ENCODE results near the gene PGBD5.

The PGBD5 gene

DNA sequence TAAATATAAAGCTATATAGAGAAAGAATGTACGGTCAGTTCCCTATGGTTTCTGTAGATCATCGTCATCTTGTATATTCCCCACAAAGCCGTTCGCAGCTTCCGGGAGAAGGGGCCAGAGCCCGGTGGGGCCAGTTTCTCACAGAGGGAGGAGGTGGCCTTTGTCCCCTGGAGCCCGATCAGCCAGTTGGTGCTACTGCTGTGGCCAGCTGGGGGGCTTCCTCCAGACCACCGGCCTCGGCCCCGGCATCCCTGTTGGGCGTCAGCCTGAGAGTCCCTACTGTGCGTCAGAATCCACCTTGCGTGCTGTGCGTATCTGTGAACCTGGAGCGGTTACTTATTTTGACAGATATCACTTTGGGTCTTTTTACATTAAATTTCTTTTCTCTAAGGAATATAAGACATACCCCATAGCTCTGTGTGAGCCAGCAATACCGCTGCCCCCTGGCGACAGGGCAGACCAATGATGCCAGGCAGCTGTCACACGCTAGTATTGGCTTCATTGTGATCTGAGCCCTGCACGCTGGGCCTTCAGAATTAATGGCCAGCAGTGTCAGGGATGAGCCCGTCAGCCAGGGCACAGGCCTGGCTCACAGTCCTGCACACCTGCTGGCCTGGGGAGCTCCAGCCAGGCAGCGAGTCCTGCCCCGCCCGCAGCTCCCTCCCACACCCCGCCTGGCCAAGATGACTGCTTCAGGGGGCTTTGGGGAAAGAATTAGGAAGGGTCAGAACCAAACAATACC is 145.9 kb downstream of the PGBD5 start:
- DNase-seq (ENCODE audit: low read depth, low spot score) = no peak

DNA sequence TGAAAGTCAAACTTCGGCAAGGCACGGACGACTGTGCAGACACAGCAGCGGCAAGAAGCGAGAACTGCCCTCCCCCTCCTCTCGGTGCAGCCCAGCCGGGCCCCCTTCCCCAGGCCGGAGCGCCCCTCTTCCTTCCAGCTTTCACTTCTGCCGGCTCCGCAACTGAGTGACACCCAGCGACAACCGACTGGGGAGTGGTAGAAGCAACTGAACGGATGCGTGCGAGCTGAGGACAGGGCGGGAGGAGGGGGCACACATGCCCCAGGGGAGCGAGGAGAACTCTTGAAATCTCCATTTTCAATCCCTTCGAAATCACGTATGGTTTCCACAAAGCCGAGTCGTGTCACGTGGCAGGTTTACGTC is 146.6 kb downstream of the PGBD5 start:
- DNase-seq (ENCODE audit: low read depth, low spot score) = no peak

DNA sequence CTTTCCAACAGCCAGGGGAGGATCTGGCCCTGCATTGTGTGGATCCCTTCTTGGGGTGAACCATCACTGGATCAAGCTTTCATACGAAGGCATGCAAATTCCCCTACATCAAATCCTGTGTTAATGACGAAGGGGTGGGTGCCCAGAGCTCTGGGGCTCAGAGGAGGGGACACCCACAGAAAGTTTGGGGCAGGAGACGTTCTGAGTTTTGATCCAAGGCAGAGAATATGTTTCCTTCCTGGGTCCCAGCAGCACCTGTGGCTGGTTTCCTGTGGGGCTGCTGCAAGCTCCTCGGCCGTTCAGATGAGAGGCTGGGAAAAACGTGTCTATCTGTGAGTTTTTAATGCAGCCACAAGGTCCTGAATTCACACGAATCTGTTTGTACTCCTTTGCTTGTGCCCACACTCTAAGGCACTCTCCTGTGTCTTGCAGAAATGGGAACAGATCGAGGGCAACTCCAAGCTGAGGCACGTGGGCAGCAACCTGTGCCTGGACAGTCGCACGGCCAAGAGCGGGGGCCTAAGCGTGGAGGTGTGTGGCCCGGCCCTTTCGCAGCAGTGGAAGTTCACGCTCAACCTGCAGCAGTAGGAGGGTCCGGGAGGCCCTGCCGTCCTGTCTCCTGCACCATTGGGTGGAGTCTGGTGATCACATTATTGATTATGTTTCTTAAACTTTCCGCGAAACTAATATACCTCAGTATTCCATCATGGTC is 147.1 kb downstream of the PGBD5 start:
- DNase-seq (ENCODE audit: low read depth, low spot score) = no peak

DNA sequence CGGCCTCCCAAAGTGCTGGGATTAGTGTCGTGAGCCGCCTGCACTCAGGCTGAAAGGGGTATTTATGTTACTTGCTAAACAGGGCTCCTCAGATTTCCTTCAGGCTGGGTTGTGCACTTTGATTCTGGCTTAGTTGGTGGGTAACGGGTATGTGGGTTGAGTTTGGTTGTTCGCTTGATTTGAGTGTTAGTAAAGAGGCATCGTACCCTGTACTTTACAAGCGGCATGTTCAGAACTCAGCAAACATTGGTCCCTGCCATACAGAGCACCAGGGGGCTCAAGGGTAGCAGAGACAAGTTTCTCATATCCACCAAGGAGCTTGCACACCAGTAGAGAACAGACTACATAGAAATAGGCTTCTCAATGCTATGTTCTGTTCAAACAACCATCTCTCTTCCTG is 147.8 kb downstream of the PGBD5 start:
- no peak for DNase-seq (ENCODE audit: low read depth, low spot score)

DNA sequence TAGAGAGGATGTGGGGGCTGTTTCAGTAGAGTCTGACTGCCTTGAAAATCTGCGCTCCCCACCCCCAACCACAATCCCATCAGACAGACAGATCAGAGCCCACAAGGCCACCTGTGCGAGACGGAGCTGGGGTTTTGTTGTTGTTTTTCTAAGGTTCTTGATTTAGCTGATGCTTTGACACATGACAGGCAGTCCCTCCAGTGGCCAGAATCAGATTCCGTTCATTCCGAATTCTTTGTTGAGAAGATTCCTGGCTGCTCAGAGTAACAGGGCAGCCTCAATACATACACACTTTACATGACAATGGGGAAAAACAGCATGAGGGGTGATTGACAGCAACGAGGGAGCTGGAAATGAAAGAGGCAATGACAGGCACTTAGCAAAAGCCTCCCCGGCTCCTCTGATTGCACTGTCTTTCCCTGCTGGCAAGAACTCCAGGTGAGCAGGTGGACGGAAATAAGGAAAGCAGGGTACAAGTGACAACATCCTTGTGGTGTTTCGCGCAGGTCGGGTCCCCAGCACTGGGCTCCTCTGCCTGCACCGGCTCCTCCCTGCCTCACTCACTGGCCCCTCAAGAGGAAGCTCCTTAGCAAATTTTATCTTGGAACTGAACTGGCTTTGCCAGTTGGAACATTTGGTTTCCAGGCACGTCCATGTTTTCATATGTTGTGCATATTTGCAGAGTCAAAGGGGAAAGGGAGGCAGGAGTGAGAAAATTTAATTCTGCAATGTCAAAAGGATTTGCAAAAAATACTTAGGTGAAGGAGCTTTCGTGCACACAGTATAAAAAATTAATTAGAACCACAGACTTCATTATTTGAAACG is 148.7 kb downstream of the PGBD5 start:
- DNase-seq (ENCODE audit: low read depth, low spot score) = peak; percentile 75

DNA sequence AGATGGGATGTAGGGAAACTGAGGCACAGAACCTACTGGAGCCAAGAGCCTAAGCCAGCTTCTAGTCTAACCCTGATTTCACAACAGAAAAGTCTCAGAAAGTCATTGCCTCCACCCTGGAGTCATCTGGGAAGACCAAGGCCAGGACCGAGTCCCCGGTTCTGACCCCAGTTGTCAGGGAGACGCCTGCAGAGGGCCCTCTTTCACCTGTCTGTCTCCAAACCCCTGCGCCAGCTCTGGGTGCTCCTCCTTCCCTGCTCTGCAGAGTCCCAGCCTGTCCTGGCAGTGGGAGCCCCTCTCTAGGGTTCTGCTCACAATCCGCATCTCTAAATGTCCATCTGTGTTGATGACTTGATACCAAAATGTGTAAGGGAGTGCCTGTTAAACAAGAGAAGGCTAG is 149.7 kb downstream of the PGBD5 start:
- no peak for DNase-seq (ENCODE audit: low read depth, low spot score)

DNA sequence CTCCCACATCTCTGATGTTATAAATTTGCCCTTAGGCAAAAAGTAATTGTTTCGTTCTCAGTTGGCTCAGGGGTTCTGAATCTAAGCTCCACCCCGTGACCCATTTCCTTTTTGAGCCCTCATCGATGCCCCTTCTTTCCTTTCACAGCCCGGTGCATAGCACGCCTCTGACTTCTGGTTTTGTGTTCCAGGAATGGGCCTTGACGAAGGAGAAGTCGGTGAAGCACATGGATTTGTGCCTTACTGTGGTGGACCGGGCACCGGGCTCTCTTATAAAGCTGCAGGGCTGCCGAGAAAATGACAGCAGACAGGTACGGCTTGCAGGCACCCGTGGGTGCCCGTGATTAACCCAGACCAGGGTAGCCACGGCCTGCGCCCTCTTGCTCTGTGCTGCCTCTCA is 151.9 kb downstream of the PGBD5 start:
- no peak for DNase-seq (ENCODE audit: low read depth, low spot score)

DNA sequence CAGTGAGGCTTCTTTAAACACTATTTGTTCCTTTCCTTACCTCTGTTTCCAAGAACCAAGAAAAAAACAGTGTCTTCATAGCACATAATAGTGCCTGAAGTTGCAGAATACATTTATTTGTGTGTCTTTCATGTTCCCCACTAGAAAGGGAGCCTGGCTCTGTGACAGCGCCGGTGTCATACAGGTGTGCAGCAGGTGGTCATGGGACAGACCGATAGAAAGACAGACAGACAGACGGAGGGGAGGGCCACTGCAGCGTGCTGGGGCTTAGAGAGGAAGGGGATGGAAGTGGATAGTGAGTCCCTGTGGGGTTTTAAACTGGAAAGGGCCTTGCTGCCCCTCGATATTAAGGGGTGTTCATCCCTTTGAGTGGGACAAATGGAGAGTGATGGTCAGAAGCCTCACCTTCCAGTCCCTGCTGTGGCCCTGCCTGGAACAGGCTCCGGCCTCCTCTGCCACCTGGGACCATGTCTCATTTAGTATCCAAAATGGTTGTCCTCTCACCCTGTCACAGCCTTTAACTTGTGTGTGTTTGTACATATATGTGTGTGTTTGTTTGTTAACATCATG is 152.9 kb downstream of the PGBD5 start:
- DNase-seq (ENCODE audit: low read depth, low spot score) = no peak

DNA sequence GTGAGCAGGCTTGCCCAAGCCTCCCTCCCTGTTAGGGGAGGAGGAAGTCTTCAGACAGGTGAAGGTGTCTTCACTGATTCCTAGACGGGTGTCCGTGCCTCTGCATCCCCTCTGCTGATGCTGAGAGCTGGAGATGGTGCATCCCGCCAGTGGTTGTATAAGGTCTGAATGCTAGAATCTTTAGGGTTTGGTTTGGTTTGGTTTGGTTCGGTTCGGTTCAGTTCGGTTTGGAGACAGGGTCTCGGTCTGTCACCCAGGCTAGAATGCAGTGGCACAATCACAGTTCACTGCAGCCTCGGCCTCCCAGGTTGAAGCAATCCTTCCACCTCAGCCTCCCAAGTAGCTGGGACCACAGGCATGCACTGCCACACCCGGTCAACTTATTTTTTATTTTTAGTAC is 153.6 kb downstream of the PGBD5 start:
- DNase-seq (ENCODE audit: low read depth, low spot score) = no peak

DNA sequence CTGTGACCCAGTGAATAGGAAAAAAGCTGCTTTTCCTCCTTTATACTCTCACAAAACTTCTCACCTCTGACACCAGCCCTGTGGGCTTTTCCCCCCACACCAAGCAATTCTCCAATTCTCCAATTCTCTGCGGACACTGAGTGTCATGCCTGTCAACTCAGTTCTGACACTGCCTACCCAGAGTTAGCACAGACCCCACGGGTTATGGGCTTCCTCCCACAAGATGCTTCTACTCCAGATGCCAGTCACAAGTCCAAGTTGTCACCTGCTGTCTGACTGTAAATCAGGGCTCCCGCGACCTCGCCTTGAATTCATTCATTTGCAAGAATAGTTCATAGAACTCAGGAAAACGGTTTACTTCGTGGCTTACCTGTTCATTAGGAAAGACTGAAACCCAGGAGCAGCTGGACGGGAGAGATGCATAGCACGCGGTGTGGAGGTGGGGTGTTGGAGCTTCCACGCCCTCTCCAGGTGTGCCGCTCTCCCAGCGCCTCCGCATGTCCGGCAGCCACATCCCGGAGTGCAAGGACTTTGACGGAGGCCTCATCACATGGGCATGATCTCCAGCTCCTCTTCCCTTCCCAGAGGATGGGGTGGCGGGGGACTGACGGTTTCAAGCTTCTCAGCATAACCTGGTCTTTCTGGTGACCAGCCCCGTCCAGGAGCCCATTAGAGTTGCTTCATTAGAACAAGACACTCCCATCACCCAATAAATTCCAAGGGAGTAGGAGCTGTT is 154.7 kb downstream of the PGBD5 start:
- no peak for DNase-seq (ENCODE audit: low read depth, low spot score)

DNA sequence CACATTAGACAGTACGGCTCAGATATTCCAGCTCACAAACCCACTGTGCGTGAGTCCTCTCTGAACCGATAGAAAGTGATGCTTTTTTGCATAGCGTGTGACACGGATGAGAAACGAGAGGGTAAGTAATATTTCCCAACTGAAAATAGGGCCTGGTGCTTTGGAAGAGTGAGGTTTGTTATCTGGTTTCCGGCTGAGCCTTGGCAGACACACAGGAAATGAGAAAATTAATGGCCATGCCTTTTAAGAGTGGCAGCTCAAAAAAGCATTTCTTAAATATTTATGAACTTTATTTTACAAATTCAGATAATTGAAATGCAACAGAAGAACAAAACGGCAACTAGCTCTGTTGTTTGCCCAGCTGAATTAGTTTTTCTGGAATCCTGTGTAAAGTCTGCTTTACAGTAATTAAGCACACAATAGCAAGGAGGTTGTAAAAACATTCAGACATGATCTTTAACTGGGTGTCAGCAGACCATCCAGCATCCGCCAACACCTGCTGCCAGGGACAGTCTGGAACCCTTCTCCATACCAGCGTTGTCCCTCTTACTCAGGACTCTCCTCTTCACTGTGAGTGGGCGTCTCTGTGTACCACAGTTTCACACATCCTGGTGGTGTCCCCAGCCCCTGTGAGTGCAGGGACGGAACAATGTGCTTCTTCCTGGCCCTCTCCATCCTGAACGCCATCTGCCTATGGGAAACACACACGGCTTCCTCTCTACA is 155.4 kb downstream of the PGBD5 start:
- DNase-seq (ENCODE audit: low read depth, low spot score) = peak; percentile 42

DNA sequence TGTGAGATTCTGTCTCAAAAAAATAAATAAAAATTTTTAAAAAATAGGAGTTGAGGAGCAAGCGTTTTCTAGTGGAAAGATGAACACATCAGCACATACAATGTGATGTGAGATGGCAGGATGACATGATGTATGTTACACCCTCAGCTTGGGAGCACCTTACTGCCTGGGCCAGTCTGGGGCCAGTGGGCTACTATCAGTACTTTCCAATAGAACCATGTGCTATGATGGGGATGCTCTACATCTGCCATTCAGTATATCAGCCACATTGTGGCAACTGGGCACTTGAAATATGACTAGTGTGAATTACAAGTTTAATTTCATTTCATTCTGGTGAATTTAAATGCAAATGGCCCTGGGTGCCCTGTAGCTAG is 156.0 kb downstream of the PGBD5 start:
- DNase-seq (ENCODE audit: low read depth, low spot score) = no peak

DNA sequence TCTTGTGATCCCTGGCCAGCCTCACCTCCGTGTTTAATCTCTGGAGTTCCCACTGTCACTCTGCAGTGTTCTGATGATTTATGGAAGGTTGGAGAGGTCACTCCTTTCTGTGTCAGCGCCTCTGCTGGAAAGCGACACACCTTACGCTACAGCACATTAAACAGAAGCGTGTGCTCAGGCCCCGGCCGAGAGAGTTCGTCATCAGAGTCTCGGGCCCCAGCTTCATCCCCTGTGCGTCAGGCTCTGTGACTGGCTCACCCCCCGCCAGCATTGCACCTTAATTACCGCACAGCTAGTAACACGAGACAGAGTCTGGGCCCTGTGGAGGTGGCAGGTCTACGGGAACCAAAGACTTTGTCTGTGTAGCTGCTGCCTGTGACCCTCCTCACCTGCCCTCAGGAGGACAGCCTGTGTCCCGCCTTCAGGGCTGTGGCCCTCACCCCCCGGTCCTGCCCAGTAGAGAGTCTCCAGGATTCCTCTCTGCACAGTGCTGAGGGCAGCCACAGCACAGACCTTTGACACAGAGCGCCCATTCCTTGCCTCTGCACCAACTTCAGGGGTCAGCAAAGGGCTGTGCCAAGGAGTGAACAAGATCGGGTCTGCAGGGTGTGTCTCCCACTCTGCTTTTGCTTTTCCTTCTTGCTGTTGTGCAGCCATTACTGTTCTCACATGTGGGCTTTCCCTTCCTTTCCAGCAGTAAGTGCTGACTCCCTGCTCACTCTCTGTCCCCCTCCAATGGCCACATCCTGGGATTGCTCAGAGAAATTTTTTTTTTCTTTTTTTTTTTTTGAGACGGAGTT is 157.6 kb downstream of the PGBD5 start:
- DNase-seq (ENCODE audit: low read depth, low spot score) = peak; percentile 80

DNA sequence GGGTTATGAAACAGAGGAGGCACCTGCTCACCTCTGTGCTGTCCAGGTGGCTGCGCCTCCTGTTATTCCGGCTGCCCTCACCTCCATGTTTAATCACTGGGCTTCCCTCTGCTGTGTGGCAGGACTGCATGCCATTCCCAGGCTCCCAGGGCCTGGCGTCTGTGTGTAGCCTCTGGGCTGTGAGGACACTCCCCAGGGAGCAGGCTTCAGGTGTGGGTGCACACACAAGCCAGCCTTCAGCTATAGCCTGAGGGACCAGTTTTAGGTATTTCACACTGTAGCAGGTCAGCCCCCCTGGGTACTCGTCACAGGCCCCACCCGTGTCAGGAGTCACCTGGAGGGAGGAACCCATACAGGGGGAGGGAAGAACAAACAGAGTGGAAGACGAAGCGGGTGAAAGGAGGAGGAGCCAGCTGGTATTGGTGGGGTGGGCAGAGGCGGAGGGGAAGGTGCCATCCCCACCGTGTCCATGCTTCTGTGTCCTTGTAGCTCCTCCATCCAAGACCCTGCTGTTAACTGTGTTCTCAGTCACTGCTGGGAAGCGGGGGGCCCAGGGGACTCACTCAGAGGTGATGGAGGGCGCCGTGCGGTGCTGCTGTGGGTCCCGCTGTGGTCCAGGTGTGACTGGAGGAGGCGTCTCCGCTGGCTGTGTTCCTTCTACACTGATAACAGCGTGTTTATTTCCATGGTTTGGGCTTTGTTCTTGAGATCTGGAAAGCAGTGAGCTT is 158.6 kb downstream of the PGBD5 start:
- no peak for DNase-seq (ENCODE audit: low read depth, low spot score)

DNA sequence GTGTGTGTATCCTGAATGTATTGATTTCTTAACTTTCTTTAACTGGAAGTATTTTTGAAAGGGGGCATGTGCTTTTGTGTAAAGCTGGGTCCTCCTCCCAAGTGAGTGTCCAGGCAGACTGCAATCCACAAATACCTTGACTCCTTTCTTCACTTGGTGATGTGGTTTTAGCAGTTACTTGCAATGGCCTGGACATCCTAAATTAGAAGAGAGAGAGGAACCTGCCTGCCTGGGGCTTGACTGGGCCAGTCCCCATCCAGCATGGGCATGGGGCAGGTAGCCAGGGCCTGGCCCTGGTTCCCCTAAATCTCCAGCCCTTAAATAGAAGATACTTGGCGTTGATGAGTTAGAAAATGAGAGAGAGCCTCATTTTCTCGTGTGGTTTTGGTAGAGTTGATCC is 159.7 kb downstream of the PGBD5 start:
- no peak for DNase-seq (ENCODE audit: low read depth, low spot score)

DNA sequence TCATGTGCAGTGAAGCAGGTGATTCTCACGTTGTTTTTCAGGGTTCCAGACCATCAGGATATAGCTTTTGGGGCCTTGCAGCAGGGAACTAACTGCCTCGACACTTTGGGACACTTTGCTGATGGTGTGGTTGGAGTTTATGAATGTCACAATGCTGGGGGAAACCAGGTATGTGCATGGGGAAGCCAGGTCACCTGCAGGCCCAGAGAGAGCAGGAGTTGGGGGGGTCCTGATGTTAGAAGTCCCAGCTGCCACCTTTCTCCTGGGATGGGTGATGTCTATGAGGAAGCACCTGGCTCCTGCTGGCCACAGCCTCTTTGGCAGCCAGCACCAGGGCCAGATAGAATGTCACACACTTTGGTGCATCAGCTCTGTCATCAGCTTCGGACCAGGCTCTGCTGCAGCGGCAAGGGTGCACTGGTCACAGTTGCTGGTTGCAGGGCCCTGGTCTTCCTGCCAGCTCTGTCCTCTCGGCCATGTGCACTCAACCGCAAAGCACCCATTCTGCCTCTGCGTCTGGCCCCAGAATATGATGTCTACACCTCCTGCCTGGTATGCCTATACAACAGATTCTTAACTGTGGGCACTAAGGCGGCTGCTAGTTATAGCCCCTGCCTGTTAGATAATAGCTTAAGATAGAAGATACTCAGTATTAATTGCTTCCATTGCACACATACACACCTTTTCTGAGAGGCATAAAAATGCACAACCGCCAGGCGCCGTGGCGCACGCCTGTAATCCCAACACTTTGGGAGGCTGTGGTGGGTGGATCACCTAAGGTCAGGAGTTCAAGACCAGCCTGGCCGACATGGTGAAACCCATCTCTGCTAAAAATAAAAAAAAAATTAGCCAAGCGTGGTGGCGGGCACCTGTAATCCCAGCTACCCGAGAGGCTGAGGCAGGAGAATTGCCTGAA is 160.7 kb downstream of the PGBD5 start:
- no peak for DNase-seq (ENCODE audit: low read depth, low spot score)

Data from astrocyte of the hippocampus (primary cell).